NCI-H1105 (cell line): ENCODE data around the gene PTBP3.

Experiments used
- DNase-seq: peaks from one replicate; lab custom pipeline; 2025; lab: John Stamatoyannopoulos, UW

The PTBP3 gene

DNA sequence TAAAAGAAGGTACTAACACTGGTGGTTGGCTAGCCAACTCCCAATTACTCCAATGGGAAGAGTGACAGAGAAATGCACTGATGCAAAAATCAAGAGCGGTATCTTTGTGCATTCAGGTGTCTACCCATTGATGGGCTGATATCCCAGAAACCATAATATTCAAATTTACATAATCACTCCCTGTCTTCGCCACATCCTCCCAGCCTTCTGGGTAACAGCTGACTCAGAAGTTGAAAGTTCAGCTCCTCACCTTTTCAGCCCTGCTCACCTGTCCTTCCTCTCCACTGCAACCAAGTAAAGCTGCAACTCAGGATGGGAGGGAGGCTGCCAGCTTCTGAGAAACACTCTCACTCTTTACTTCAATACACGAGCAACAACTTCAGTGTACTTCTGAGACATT is 165.2 kb downstream of the PTBP3 start:
- no peak for DNase-seq
